Spinal cord (tissue), 10 donors: ENCODE measurements around the gene ASAP2. TPM values are rescaled to one million over a fixed set of nuclear protein-coding genes. Genes with fewer than 3 reads are reported as not detected.

Experiments
- DNase-seq, 6 donors: peaks; one replicate each; pipeline versions ENCODE4 v3.0.0 to v3.0.0-alpha.2; 2013 to 2015; ENCODE audit warnings: low spot score in 6 of 6, low read depth in 4 of 6
- H3K27ac ChIP-seq: one replicate; pipeline ENCODE4 v1.5.1; 2013; ENCODE audit warnings: low read depth, low read length, control low read depth
- H3K27me3 ChIP-seq: one replicate; pipeline ENCODE4 v1.6.1; 2013; ENCODE audit warnings: low read length; ENCODE audit not compliant: control insufficient read depth, insufficient read depth
- H3K36me3 ChIP-seq: one replicate; pipeline ENCODE4 v1.6.1; 2013; ENCODE audit warnings: low read length; ENCODE audit not compliant: control insufficient read depth, insufficient read depth
- H3K4me1 ChIP-seq: one replicate; pipeline ENCODE4 v1.6.1; 2013; ENCODE audit warnings: low read length; ENCODE audit not compliant: control insufficient read depth, insufficient read depth
- H3K4me3 ChIP-seq: one replicate; pipeline ENCODE4 v1.5.1; 2013; ENCODE audit warnings: low read depth, low read length, control low read depth
- H3K9me3 ChIP-seq: one replicate; pipeline ENCODE4 v1.6.1; 2013; ENCODE audit warnings: low read length; ENCODE audit not compliant: control insufficient read depth, insufficient read depth
- WGBS: methylation state at CpG from one replicate; pipeline ENCODE4 v1.1.5; 2013; ENCODE audit warnings: missing lambda C conversion rate; ENCODE audit not compliant: insufficient coverage; 5-methylcytosine and 5-hydroxymethylcytosine counted together
- polyA plus RNA-seq, 2 donors: library from polyadenylated mRNA; unstranded; fragments of 120-200 nt; gene quantifications; one replicate each; pipeline ENCODE4 v1.2.1, GENCODE V29; 2013; ENCODE audit not compliant: insufficient read length in 2 of 2
- total RNA-seq, 2 donors: library from RNA; depleted of rRNA in 1 of 2; stranded (reverse); fragments of 120-200 nt in 1 of 2; fragments of >200 nt in 1 of 2; gene quantifications; one replicate each; pipeline versions ENCODE4 v1.2.3 to v1.2.4, GENCODE V29; 2013 to 2014
- donor health status: healthy.

ASAP2 gene
- total and polyA plus RNA-seq, 4 donors: 30.4 to 48.6 (median 32.5) TPM

- 44% methylated on average over 6 of the region's 11 CpGs for WGBS
- peak in 1 of 6 donors; percentile 69 for DNase-seq
- H3K27me3 ChIP-seq: no peaks in the 10 kb centered on the region
- no peak overlapping the region for H3K27ac ChIP-seq
- no peaks in the 10 kb centered on the region for H3K9me3 ChIP-seq
- H3K36me3 ChIP-seq: peaks cover 34% of the 10 kb centered on the region
- H3K4me3 ChIP-seq: no peak overlapping the region
- H3K4me1 ChIP-seq: peaks cover 6% of the 10 kb centered on the region
These were observed 149.6 kb downstream of the ASAP2 start for GRCh38 chr2:9356261-9356660.

GRCh38 chr2:9358846-9359245 lies 152.2 kb downstream of the ASAP2 start:
- Histone ChIP-seq H3K9me3 (no peaks in the 10 kb centered on the region), H3K27ac (no peak overlapping the region), H3K4me3 (no peak overlapping the region), H3K4me1 (peaks cover 6% of the 10 kb centered on the region), H3K36me3 (peaks cover 23% of the 10 kb centered on the region), H3K27me3 (no peaks in the 10 kb centered on the region)
- WGBS: no CpG with 5 or more reads among the region's 1 CpG
- DNase-seq: no peak

GRCh38 chr2:9359463-9359862 lies 152.9 kb downstream of the ASAP2 start:
- Histone ChIP-seq H3K36me3 (peaks cover 21% of the 10 kb centered on the region), H3K27me3 (no peaks in the 10 kb centered on the region), H3K4me3 (no peak overlapping the region), H3K27ac (no peak overlapping the region), H3K9me3 (no peaks in the 10 kb centered on the region), H3K4me1 (peaks cover 6% of the 10 kb centered on the region)
- WGBS: 67% methylated on average over 2 of the region's 4 CpGs
- DNase-seq: no peak

- H3K4me3 ChIP-seq: no peak overlapping the region
- H3K4me1 ChIP-seq: peaks cover 6% of the 10 kb centered on the region
- H3K9me3 ChIP-seq: no peaks in the 10 kb centered on the region
- no peaks in the 10 kb centered on the region for H3K27me3 ChIP-seq
- peaks cover 20% of the 10 kb centered on the region for H3K36me3 ChIP-seq
- no peak overlapping the region for H3K27ac ChIP-seq
- no peak for DNase-seq
- no CpG with 5 or more reads among the region's 1 CpG for WGBS
These were observed 153.5 kb downstream of the ASAP2 start for GRCh38 chr2:9360110-9360509.

- 71% methylated on average over 1 of the region's 2 CpGs for WGBS
- Histone ChIP-seq H3K4me3 (no peak overlapping the region), H3K27ac (no peak overlapping the region), H3K36me3 (peaks cover 24% of the 10 kb centered on the region), H3K4me1 (peaks cover 6% of the 10 kb centered on the region), H3K9me3 (no peaks in the 10 kb centered on the region), H3K27me3 (no peaks in the 10 kb centered on the region)
- DNase-seq: no peak
These were observed 154.1 kb downstream of the ASAP2 start for GRCh38 chr2:9360701-9361100.

GRCh38 chr2:9364373-9364772 lies 157.8 kb downstream of the ASAP2 start:
- peaks cover 34% of the 10 kb centered on the region for H3K36me3 ChIP-seq
- no peaks in the 10 kb centered on the region for H3K9me3 ChIP-seq
- H3K27ac ChIP-seq: no peak overlapping the region
- no peaks in the 10 kb centered on the region for H3K4me1 ChIP-seq
- H3K27me3 ChIP-seq: no peaks in the 10 kb centered on the region
- WGBS: no CpG with 5 or more reads among the region's 4 CpGs
- H3K4me3 ChIP-seq: no peak overlapping the region
- DNase-seq: no peak

- Histone ChIP-seq H3K4me1 (no peaks in the 10 kb centered on the region), H3K27ac (no peak overlapping the region), H3K27me3 (no peaks in the 10 kb centered on the region), H3K9me3 (no peaks in the 10 kb centered on the region), H3K4me3 (no peak overlapping the region), H3K36me3 (peaks cover 34% of the 10 kb centered on the region)
- WGBS: 60% methylated on average over 1 of the region's 4 CpGs
- DNase-seq: no peak
These were observed 158.3 kb downstream of the ASAP2 start for GRCh38 chr2:9364791-9365497.

- no peak for DNase-seq
- Histone ChIP-seq H3K27ac (no peak overlapping the region), H3K4me3 (no peak overlapping the region), H3K36me3 (peaks cover 36% of the 10 kb centered on the region), H3K27me3 (no peaks in the 10 kb centered on the region), H3K9me3 (no peaks in the 10 kb centered on the region), H3K4me1 (no peaks in the 10 kb centered on the region)
- 86% methylated on average over 6 of the region's 8 CpGs for WGBS
These were observed 158.9 kb downstream of the ASAP2 start for GRCh38 chr2:9365498-9366019.

GRCh38 chr2:9366026-9366425 lies 159.4 kb downstream of the ASAP2 start:
- Histone ChIP-seq H3K27me3 (no peaks in the 10 kb centered on the region), H3K9me3 (no peaks in the 10 kb centered on the region), H3K4me3 (no peak overlapping the region), H3K36me3 (peaks cover 40% of the 10 kb centered on the region), H3K27ac (no peak overlapping the region), H3K4me1 (no peaks in the 10 kb centered on the region)
- DNase-seq: peak in 2 of 6 donors; percentile 73 to 92
- 67% methylated on average over 5 of the region's 6 CpGs for WGBS

- no peak overlapping the region for H3K27ac ChIP-seq
- no peaks in the 10 kb centered on the region for H3K9me3 ChIP-seq
- H3K36me3 ChIP-seq: peaks cover 58% of the 10 kb centered on the region
- DNase-seq: no peak
- no peaks in the 10 kb centered on the region for H3K4me1 ChIP-seq
- no peaks in the 10 kb centered on the region for H3K27me3 ChIP-seq
- WGBS: 88% methylated on average over 10 of the region's 11 CpGs
- no peak overlapping the region for H3K4me3 ChIP-seq
These were observed 164.1 kb downstream of the ASAP2 start for GRCh38 chr2:9370746-9371145.
